Prostate gland (tissue), 2 donors: ENCODE results near the gene MAGEB10.

Experiments used
- POLR2A ChIP-seq: fragments of 450-650 bp; IDR thresholded peaks from one replicate; pipeline ENCODE4 v1.6.1; 2016; ENCODE audit warnings: antibody characterized with exemption, mild to moderate bottlenecking
- TF ChIP-seq, protein P1 (sequence below), 4 experiments: fragments of 200-600 bp in 2 of 4; fragments of 450-650 bp in 2 of 4; sonication (generic) in 2 of 4; IDR thresholded peaks; 1 replicate in 3 of 4; 2 replicates in 1 of 4; pipeline ENCODE4 v1.5.1; 2016 to 2019; ENCODE audit warnings: antibody characterized with exemption in 4 of 4, mild to moderate bottlenecking in 2 of 4, moderate library complexity in 2 of 4

DNA sequence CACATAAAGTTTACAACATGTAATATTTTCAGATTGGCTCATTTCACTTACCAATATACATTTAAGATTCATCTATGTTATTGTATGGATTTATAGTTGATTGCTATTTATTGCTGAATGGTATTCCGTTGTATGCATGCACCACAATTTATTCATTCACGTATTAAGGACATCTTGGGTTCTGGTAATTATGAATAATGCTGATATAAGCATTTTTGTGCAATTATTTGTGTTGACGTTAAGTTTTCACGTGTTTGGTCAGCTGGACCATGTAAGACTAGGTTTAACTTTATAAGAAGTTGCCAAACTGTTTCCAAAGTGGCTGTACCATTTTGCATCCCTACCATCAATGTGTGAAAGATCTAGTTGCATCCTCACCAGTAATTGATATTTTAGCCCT is 35.1 kb downstream of the MAGEB10 start:
- TF ChIP-seq, protein P1, sequence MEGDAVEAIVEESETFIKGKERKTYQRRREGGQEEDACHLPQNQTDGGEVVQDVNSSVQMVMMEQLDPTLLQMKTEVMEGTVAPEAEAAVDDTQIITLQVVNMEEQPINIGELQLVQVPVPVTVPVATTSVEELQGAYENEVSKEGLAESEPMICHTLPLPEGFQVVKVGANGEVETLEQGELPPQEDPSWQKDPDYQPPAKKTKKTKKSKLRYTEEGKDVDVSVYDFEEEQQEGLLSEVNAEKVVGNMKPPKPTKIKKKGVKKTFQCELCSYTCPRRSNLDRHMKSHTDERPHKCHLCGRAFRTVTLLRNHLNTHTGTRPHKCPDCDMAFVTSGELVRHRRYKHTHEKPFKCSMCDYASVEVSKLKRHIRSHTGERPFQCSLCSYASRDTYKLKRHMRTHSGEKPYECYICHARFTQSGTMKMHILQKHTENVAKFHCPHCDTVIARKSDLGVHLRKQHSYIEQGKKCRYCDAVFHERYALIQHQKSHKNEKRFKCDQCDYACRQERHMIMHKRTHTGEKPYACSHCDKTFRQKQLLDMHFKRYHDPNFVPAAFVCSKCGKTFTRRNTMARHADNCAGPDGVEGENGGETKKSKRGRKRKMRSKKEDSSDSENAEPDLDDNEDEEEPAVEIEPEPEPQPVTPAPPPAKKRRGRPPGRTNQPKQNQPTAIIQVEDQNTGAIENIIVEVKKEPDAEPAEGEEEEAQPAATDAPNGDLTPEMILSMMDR (IDR thresholded peaks at IDR 0.05): no peak
- no peak for TF ChIP-seq POLR2A
